Osteoblast (primary cell): ENCODE results near the gene TMBIM6. TPM values are rescaled to one million over a fixed set of nuclear protein-coding genes. Genes with fewer than 3 reads are reported as not detected.

Experiments
- DNase-seq: peaks from one replicate; pipeline ENCODE4 v3.0.0; 2011; ENCODE audit warnings: low spot score, mixed read lengths; ENCODE audit not compliant: insufficient read length; ENCODE audit errors: missing footprints
- H2AFZ ChIP-seq: 2 replicates; pipeline ENCODE4 v1.6.0; 2011; ENCODE audit warnings: mild to moderate bottlenecking, low read length
- H3K27ac ChIP-seq: 2 replicates; pipeline ENCODE4 v1.5.1; 2011; ENCODE audit warnings: mild to moderate bottlenecking, low read depth, low read length, moderate library complexity
- H3K27me3 ChIP-seq: 2 replicates; pipeline ENCODE4 v1.6.0; 2012; ENCODE audit warnings: mild to moderate bottlenecking, control low read depth, inconsistent platforms, low read length, moderate library complexity; ENCODE audit not compliant: insufficient read depth
- H3K36me3 ChIP-seq: 2 replicates; pipeline ENCODE4 v1.5.1; 2011; ENCODE audit warnings: mild to moderate bottlenecking, low read length, control low read depth, moderate library complexity; ENCODE audit not compliant: insufficient read depth
- H3K4me1 ChIP-seq: 2 replicates; pipeline ENCODE4 v1.5.1; 2011; ENCODE audit warnings: mild to moderate bottlenecking, low read length, control low read depth, moderate library complexity; ENCODE audit not compliant: insufficient read depth
- H3K4me2 ChIP-seq: 2 replicates; pipeline ENCODE4 v1.6.0; 2011; ENCODE audit warnings: mild to moderate bottlenecking, low read length; ENCODE audit not compliant: insufficient read depth
- H3K4me3 ChIP-seq: fragments of 200-600 bp; sonication (generic); 3 replicates; pipeline ENCODE4 v1.5.1; 2012; ENCODE audit warnings: mild to moderate bottlenecking, low read length, inconsistent platforms; ENCODE audit not compliant: insufficient read depth
- H3K79me2 ChIP-seq: 2 replicates; pipeline ENCODE4 v1.6.0; 2012; ENCODE audit warnings: mild to moderate bottlenecking, low read length, control low read depth, inconsistent platforms; ENCODE audit not compliant: insufficient read depth
- H3K9me3 ChIP-seq: 2 replicates; pipeline ENCODE4 v1.5.1; 2011; ENCODE audit warnings: low read depth, low read length, control low read depth
- H4K20me1 ChIP-seq: 2 replicates; pipeline ENCODE4 v1.6.0; 2012; ENCODE audit warnings: mild to moderate bottlenecking, low read length, control low read depth; ENCODE audit not compliant: insufficient read depth
- total RNA-seq: library from RNA; depleted of rRNA; stranded (reverse); fragments of >200 nt; gene quantifications from 2 replicates; pipeline ENCODE4 v1.2.3, GENCODE V29; 2012
- TF ChIP-seq, protein P1 (sequence below): IDR thresholded peaks from 2 replicates; pipeline ENCODE4 v1.5.1; 2011; ENCODE audit warnings: mild to moderate bottlenecking, low read depth, low read length, moderate library complexity; ENCODE audit errors: extremely low read depth

Gene TMBIM6
- total RNA-seq, 1 donor = 398 TPM

DNA sequence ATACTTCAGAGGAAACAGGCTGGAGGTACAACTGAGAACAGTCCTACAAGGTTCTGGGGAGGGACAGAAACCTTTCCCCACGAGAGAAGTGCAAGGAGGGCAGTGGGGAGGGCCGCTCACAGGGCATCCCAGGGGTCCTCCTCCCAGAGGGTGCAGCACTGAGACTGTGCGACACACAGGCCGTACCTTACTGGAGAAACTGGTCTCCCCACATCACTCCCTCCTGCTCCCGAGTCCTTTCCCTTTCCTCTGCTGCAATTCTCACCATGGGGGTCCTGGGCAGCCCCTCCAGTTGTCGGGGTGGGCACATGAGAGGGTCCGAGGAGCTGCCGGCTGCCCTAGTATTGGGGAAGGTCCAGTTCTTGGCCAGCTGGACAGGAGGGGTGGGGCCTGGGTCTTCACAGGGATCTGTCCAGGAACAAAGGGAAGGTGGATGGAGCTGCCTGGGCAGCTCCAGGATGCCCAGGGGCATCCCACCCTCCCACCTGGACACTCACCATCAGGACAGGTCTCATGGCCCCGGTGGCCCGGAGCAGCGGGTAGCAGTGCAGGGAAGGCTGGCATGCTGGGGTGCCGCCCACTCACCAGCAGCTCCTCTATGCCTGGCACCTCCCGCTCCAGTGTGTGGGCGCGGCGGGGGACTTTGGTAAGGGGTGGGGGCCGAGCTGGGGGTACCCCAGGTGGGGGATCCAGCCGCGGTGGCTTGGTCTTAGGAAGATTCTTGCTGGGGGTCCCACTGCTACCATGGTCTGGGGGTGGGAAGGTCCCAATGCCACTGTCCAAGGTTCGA is 51.0 kb downstream of the TMBIM6 start:
- H3K4me2 ChIP-seq = no peak overlapping the region
- H3K36me3 ChIP-seq = peaks cover 28% of the 10 kb centered on the region
- H2AFZ ChIP-seq = no peak overlapping the region
- H3K79me2 ChIP-seq = no peaks in the 10 kb centered on the region
- peak; percentile 32 for DNase-seq
- no peak overlapping the region for H3K4me3 ChIP-seq
- H4K20me1 ChIP-seq = no peaks in the 10 kb centered on the region
- TF ChIP-seq, protein P1, sequence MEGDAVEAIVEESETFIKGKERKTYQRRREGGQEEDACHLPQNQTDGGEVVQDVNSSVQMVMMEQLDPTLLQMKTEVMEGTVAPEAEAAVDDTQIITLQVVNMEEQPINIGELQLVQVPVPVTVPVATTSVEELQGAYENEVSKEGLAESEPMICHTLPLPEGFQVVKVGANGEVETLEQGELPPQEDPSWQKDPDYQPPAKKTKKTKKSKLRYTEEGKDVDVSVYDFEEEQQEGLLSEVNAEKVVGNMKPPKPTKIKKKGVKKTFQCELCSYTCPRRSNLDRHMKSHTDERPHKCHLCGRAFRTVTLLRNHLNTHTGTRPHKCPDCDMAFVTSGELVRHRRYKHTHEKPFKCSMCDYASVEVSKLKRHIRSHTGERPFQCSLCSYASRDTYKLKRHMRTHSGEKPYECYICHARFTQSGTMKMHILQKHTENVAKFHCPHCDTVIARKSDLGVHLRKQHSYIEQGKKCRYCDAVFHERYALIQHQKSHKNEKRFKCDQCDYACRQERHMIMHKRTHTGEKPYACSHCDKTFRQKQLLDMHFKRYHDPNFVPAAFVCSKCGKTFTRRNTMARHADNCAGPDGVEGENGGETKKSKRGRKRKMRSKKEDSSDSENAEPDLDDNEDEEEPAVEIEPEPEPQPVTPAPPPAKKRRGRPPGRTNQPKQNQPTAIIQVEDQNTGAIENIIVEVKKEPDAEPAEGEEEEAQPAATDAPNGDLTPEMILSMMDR = no peak
- no peaks in the 10 kb centered on the region for H3K9me3 ChIP-seq
- H3K4me1 ChIP-seq = no peaks in the 10 kb centered on the region
- no peaks in the 10 kb centered on the region for H3K27me3 ChIP-seq
- H3K27ac ChIP-seq = no peak overlapping the region

DNA sequence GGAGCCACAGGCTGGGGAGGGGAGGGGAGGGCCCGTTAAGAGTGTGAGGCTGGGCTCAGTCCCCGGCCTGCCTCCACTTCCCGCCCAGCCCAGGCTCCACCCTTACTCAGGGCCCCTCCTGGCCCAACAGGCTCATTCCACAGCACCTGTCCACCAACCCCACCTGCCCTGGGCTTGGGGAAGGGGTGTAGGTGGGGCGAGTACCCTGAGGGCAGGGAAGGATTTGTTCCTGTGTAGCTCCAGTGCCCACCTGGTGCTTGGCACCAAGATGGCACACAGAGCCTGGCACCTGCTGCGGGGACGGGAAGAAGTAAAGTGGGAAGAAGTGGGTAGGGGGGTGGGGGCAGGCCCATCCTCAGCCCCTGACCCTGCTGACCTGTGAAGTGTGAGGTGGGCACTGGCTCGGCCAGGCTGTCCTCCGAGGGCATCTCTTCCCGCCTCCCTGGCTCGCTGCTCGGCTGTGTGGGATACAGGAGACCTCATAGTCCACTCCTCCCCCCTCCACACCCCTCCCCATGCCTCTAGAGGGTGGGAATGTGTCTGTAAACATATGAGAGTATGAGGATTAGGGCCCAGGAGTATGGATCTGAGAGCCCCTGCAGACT is 51.7 kb downstream of the TMBIM6 start:
- no peak overlapping the region for H3K4me3 ChIP-seq
- H3K27me3 ChIP-seq = no peaks in the 10 kb centered on the region
- DNase-seq = no peak
- TF ChIP-seq, protein P1 = no peak
- no peak overlapping the region for H2AFZ ChIP-seq
- peaks cover 31% of the 10 kb centered on the region for H3K36me3 ChIP-seq
- H3K27ac ChIP-seq = no peak overlapping the region
- H3K4me1 ChIP-seq = no peaks in the 10 kb centered on the region
- no peaks in the 10 kb centered on the region for H3K9me3 ChIP-seq
- no peaks in the 10 kb centered on the region for H4K20me1 ChIP-seq
- H3K79me2 ChIP-seq = no peaks in the 10 kb centered on the region
- H3K4me2 ChIP-seq = no peak overlapping the region

DNA sequence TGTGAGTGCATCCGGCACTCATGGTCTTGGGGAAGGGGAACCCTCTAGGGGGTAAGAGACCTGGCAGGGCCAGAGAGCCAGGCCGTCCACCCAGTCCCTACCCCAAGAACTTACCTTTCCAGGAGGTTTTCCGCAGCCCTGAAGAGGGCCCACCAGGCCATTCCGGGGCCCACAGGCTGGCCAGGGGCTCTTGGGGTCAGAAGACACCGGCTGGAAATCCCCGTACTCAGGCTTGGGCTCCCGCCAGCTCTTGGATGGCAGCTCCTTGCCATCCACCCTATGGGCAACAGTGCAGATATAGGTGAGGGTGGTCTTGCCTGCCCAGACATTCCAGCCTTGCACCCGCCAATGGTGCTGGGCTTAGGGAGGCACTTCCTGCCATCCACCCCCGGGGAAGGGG is 52.3 kb downstream of the TMBIM6 start:
- no peak overlapping the region for H3K27ac ChIP-seq
- H3K9me3 ChIP-seq = no peaks in the 10 kb centered on the region
- no peaks in the 10 kb centered on the region for H3K27me3 ChIP-seq
- H2AFZ ChIP-seq = no peak overlapping the region
- H3K36me3 ChIP-seq = peaks cover 35% of the 10 kb centered on the region
- H3K4me1 ChIP-seq = no peaks in the 10 kb centered on the region
- H3K4me3 ChIP-seq = no peak overlapping the region
- no peak for DNase-seq
- no peak overlapping the region for H3K4me2 ChIP-seq
- no peaks in the 10 kb centered on the region for H4K20me1 ChIP-seq
- no peaks in the 10 kb centered on the region for H3K79me2 ChIP-seq
- TF ChIP-seq, protein P1 = no peak

DNA sequence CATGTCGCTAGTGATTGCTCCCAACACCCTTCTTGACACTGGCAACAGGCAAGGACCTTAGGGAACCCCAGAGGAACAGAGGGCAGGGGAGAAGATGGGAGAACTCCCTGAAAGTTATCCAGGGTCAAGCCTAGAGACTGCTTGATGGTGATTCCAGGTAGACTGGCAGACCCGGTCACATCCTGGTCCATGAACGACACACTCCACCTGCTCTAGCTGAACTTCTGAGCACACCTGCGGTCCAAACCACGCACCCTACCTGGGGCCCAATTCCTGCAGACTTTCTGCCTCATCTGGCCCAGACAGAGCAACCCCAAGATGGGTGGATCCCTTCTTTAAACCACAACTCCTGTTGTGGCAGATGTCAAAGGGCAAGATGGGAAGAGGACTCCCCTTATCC is 52.7 kb downstream of the TMBIM6 start:
- TF ChIP-seq, protein P1 = no peak
- Histone ChIP-seq H3K4me2 (no peak overlapping the region), H3K4me3 (no peak overlapping the region), H3K27me3 (no peaks in the 10 kb centered on the region), H3K4me1 (no peaks in the 10 kb centered on the region), H3K36me3 (peaks cover 37% of the 10 kb centered on the region), H3K9me3 (no peaks in the 10 kb centered on the region), H3K27ac (no peak overlapping the region), H2AFZ (no peak overlapping the region), H3K79me2 (no peaks in the 10 kb centered on the region), H4K20me1 (no peaks in the 10 kb centered on the region)
- no peak for DNase-seq
